ENCODE results near the gene ROR2.

ROR2 gene

GRCh38 chr9:91784673-91785446 is 165.2 kb downstream of the ROR2 start:
- no peak for TF ChIP-seq CTCF (IDR thresholded peaks at IDR 0.05; ENCODE audit: low read depth, low read length, missing control alignments)
- no peak overlapping the region for H3K4me3 ChIP-seq (ENCODE audit: low read depth, low read length)
- no peak for DNase-seq (ENCODE audit: low read depth)

DNA sequence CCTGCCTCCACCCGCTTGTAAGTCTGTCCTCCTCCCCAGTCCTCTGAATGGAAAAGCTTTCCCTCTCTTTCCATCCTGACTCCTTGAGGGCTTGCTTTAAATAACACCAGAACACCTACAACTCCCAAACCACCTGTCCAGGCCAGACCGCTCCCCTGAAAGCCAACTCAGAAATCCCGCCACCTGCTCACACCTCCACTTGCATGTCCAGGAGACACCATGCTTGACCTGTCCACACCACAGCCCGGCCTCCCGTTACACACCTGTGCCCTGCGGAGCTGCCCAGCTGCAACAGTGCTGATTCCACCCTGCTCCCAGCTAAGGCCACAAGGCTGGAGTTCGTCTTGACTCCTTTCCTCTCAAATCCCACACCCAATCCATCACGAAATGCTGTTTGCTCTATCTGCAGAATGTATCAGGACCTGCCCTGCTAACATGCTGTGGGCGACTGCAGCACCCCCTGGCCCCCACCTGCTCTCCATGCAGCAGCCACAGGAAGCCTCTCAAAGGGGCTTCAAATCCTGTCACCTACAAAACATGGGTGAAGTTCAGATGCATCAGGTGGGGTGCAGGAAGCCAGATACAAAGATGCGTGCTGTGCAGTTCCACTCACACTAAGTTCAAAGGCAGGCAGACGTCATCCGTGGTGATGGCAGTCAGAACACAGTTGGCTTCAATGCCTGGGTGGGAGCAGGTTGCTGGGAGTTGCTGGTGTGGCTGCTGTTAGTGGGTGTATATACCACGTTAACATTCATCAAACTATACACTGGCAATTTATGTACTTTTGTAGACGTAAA is 166.0 kb downstream of the ROR2 start:
- no peak for TF ChIP-seq CTCF (IDR thresholded peaks at IDR 0.05; ENCODE audit: low read depth, low read length, missing control alignments)
- no peak for DNase-seq (ENCODE audit: low read depth)
- no peak overlapping the region for H3K4me3 ChIP-seq (ENCODE audit: low read depth, low read length)

- TF ChIP-seq CTCF (IDR thresholded peaks at IDR 0.05; ENCODE audit: low read depth, low read length, missing control alignments): no peak
- no peak overlapping the region for H3K4me3 ChIP-seq (ENCODE audit: low read depth, low read length)
- no peak for DNase-seq (ENCODE audit: low read depth)
Measured at GRCh38 chr9:91783411-91783810, 166.6 kb downstream of the ROR2 start.

DNA sequence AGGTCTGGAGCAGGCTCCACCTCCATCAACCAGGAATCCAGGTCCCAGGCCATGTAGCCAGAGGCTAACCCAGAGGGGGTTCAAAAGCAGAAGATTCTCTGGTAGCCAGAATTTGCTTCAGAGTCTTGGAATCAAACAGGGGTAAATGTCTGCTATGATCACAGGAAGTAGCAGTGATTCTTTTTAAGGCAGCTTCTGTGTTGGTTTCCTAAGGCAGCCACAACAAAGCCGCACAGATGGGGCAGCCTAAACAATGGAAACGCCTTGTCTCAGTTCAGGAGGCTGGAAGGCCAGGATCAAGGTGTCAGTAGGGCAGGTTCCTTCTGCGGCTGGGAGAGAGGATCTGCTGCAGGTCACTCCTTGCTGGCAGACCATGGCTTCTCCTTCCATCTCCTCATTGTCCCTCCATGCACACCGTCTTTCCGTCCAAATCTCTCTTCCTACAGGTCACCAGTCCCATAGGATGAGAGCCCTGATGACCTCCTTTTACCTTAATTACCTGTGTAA is 167.3 kb downstream of the ROR2 start:
- no peak for DNase-seq (ENCODE audit: low read depth)

DNA sequence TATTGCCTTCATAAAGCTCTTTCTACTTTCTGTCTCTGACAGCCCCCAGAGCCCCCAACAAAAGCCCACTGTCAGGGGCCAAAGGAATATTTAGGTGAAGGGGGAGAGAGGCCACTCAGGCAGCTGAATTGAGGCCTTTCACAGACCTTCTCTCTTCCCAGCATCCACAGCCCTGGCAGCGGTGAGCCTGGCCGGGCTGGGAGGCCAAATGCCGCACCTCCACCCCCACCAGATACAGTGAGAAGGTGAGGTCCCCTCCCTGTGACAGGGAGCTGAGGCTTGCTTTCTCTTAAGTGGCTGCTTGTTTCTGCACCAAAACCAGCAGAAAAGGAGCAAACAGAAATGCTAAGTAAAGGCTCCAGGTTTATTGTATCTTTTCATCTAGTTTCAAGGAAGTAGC is 168.1 kb downstream of the ROR2 start:
- no peak overlapping the region for H3K4me3 ChIP-seq (ENCODE audit: low read depth, low read length)
- no peak for DNase-seq (ENCODE audit: low read depth)
- TF ChIP-seq CTCF (IDR thresholded peaks at IDR 0.05; ENCODE audit: low read depth, low read length, missing control alignments): no peak

More for the DNA sequence above, 167.3 kb downstream of the ROR2 start:
- H3K4me3 ChIP-seq (ENCODE audit: low read depth, low read length): no peak overlapping the region
- no peak for TF ChIP-seq CTCF (IDR thresholded peaks at IDR 0.05; ENCODE audit: low read depth, low read length, missing control alignments)

GRCh38 chr9:91781116-91781515 is 168.9 kb downstream of the ROR2 start:
- H3K4me3 ChIP-seq (ENCODE audit: low read depth, low read length): no peak overlapping the region
- no peak for DNase-seq (ENCODE audit: low read depth)
- no peak for TF ChIP-seq CTCF (IDR thresholded peaks at IDR 0.05; ENCODE audit: low read depth, low read length, missing control alignments)

Measured in GM12864 (cell line).